Cardiac muscle cell (in vitro differentiated cells and primary cell): ENCODE data around the gene SLC35B4. TPM values are rescaled to one million over a fixed set of nuclear protein-coding genes. Genes with fewer than 3 reads are reported as not detected.

Source experiments
- DNase-seq, 2 donors: peaks; one replicate each; pipeline versions ENCODE4 v3.0.0 to v3.0.0-alpha.2; 2010 to 2017; ENCODE audit warnings: low read depth in 1 of 2, low spot score in 1 of 2
- H3K27ac ChIP-seq: fragments of 200-600 bp; sonication (generic); 2 replicates; pipeline ENCODE4 v1.5.1; 2016
- H3K27me3 ChIP-seq: fragments of 200-600 bp; sonication (generic); 2 replicates; pipeline ENCODE4 v1.6.0; 2016; ENCODE audit warnings: control low read depth
- H3K36me3 ChIP-seq: fragments of 200-600 bp; sonication (generic); 2 replicates; pipeline ENCODE4 v1.5.1; 2016; ENCODE audit warnings: control low read depth
- H3K4me1 ChIP-seq: fragments of 200-600 bp; sonication (generic); 2 replicates; pipeline ENCODE4 v1.8.1; 2017; ENCODE audit warnings: low read depth, mild to moderate bottlenecking, mixed run types
- H3K4me3 ChIP-seq: fragments of 200-600 bp; sonication (generic); 2 replicates; pipeline ENCODE4 v1.5.1; 2016; ENCODE audit warnings: mild to moderate bottlenecking
- H3K9me3 ChIP-seq: fragments of 200-600 bp; sonication (generic); 2 replicates; pipeline ENCODE4 v1.5.1; 2017; ENCODE audit warnings: low read depth, mild to moderate bottlenecking, control low read depth
- CTCF ChIP-seq: IDR thresholded peaks from 2 replicates; pipeline ENCODE4 v1.5.1; 2012; ENCODE audit warnings: low read depth, mild to moderate bottlenecking, low read length
- polyA plus RNA-seq: library from polyadenylated mRNA; unstranded; fragments of >200 nt; fragmentation: Nextera tagmentation; extraction: Ambion mirVana; gene quantifications from 2 replicates; pipeline ENCODE4 v1.2.1, GENCODE V29; 2016
- total RNA-seq: library from RNA; depleted of rRNA; stranded (reverse); fragments of >200 nt; gene quantifications from 2 replicates; pipeline ENCODE4 v1.2.3, GENCODE V29; 2016

SLC35B4 gene
- total and polyA plus RNA-seq, 2 experiments from 2014 or later: 7.1 to 16.8 TPM

GRCh38 chr7:134320201-134320600 is 3.5 kb upstream of the SLC35B4 start:
- no peak for TF ChIP-seq CTCF
- Histone ChIP-seq H3K27me3 (no peaks in the 10 kb centered on the region), H3K36me3 (no peaks in the 10 kb centered on the region), H3K4me1 (no peaks in the 10 kb centered on the region), H3K9me3 (no peaks in the 10 kb centered on the region), H3K4me3 (no peak overlapping the region), H3K27ac (no peak overlapping the region)
- DNase-seq: no peak

GRCh38 chr7:134318443-134318842 is 1.7 kb upstream of the SLC35B4 start:
- Histone ChIP-seq H3K36me3 (no peaks in the 10 kb centered on the region), H3K4me3 (no peak overlapping the region), H3K9me3 (no peaks in the 10 kb centered on the region), H3K4me1 (no peaks in the 10 kb centered on the region), H3K27me3 (no peaks in the 10 kb centered on the region), H3K27ac (no peak overlapping the region)
- TF ChIP-seq CTCF: no peak
- no peak for DNase-seq

DNA sequence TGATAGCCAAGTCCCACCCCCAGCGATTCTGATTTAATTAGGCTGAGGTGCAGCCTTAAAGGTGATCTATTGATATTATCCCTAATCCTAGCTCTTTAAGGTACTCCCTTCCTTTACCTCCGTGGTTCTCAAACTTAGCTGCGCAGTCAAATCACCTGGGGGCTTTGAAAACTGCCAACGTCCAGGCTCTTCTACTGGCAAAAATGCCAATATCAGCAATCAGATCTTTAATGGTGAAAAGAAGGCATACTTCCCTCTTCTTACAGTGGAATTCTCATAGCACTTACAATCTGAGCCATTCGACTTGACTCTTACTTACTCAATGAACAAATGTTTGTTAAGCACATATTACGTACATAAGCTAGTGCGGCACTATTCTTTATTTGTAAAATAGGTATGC is 704 bp upstream of the SLC35B4 start:
- no peak for TF ChIP-seq CTCF
- H3K4me1 ChIP-seq: no peaks in the 10 kb centered on the region
- H3K9me3 ChIP-seq: no peaks in the 10 kb centered on the region

GRCh38 chr7:134315679-134316538 is 821 bp downstream of the SLC35B4 start:
- Histone ChIP-seq H3K4me1 (no peaks in the 10 kb centered on the region), H3K9me3 (no peaks in the 10 kb centered on the region), H3K36me3 (no peaks in the 10 kb centered on the region), H3K27ac (peak overlapping the region; percentile 64), H3K4me3 (peak overlapping the region; percentile 47), H3K27me3 (no peaks in the 10 kb centered on the region)
- TF ChIP-seq CTCF: no peak
- DNase-seq: peak in 1 of 2 donors; percentile 42

More for the DNA sequence above, 704 bp upstream of the SLC35B4 start:
- no peak overlapping the region for H3K27ac ChIP-seq
- DNase-seq: no peak
- H3K27me3 ChIP-seq: no peaks in the 10 kb centered on the region
- H3K36me3 ChIP-seq: no peaks in the 10 kb centered on the region
- H3K4me3 ChIP-seq: no peak overlapping the region

DNA sequence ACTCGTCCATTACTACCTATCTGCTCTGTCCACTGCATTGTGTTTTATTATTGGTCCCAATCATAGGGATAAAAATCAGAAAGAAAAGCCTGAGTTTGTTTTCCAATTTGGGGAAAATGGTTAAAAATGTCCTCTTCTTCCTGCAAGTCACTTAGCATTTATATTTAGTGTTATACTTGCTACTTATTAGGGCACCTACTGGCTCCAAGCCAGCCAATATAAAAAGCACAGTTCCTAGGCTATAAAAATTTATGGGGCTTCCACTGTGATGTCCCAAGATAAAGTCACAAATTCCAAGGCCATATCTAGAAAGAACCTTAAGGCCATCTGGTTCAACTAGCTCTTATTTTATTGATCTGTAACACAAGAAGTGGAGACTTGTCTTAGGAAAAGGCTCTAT is 3.2 kb downstream of the SLC35B4 start:
- Histone ChIP-seq H3K4me3 (no peak overlapping the region), H3K27ac (no peak overlapping the region), H3K4me1 (no peaks in the 10 kb centered on the region), H3K9me3 (no peaks in the 10 kb centered on the region), H3K36me3 (no peaks in the 10 kb centered on the region), H3K27me3 (no peaks in the 10 kb centered on the region)
- no peak for TF ChIP-seq CTCF
- DNase-seq: no peak
